Measurements from ENCODE around the gene DUS2. TPM values are rescaled to one million over a fixed set of nuclear protein-coding genes. Genes with fewer than 3 reads are reported as not detected.

DUS2 gene
- total and polyA plus RNA-seq, 4 donors = 6.9 to 10.7 (median 7.9) TPM

GRCh38 chr16:68082629-68083238 lies 59.6 kb downstream of the DUS2 start (continued):
- no peak for TF ChIP-seq SP1 (IDR thresholded peaks at IDR 0.05)

DNA sequence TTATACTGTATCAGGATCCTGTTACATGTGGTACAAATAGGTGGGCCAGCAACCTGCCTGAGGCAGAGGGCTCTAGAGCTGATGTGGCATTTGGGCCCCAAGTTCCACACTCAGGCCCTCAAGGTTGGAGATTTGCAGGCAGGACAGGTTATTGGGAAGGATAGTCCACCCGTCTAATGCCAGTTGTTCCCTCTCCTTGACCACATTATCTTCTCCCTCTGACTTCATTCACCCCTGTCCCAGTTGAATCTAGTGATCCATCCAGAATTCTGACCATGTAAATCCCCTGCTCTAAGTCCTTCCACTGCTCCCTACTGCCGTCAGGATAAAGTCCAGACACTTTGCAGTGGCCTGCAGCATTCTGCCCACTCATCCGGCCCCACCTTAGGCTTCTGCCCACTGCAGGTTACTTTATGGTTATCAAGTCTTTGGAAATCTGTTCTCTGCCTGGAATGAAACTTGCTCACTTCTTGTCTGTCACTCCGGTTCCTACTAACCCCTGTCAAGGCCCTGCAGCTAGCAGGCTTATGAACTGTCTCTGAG lies 60.2 kb downstream of the DUS2 start:
- Histone ChIP-seq H3K4me3 (ENCODE audit: low read depth in 1 of 3, low read length in 3 of 3) (no peak overlapping the region), H3K9ac (ENCODE audit: low read depth in 1 of 2, low read length in 2 of 2) (no peak overlapping the region), H3K36me3 (ENCODE audit: control insufficient read depth in 4 of 4, insufficient read depth in 3 of 4, low read depth in 1 of 4, low read length in 3 of 4) (no peaks in the 10 kb centered on the region), H3K9me3 (ENCODE audit: control insufficient read depth in 4 of 4, low read length in 3 of 4) (no peaks in the 10 kb centered on the region), H3K27me3 (ENCODE audit: control insufficient read depth in 4 of 4, insufficient read depth in 4 of 4, low read length in 3 of 4) (no peaks in the 10 kb centered on the region), H3K27ac (ENCODE audit: low read depth in 1 of 2, low read length in 2 of 2) (peak overlapping the region in 1 of 2 donors; percentile 100), H3K4me1 (ENCODE audit: control insufficient read depth in 4 of 4, insufficient read depth in 4 of 4, low read length in 3 of 4) (peaks cover 24 to 69% (median 48%) of the 10 kb centered on the region in 4 donors)
- WGBS = 94% methylated on average over 4 of the region's 4 CpGs
- TF ChIP-seq CTCF (IDR thresholded peaks at IDR 0.05; ENCODE audit: low read depth, low read length, missing input control) (no peak), FOXA2 (IDR thresholded peaks at IDR 0.05) (no peak), RAD21 (IDR thresholded peaks at IDR 0.05) (no peak), ATF3 (IDR thresholded peaks at IDR 0.05) (no peak), TAF1 (conservative IDR thresholded peaks at IDR 0.05) (no peak), GABPA (IDR thresholded peaks at IDR 0.05 in 1 of 2, conservative IDR thresholded peaks at IDR 0.05 in 1 of 2) (no peak), FOXA1 (IDR thresholded peaks at IDR 0.05) (no peak), MAX (IDR thresholded peaks at IDR 0.05) (no peak), YY1 (IDR thresholded peaks at IDR 0.05) (no peak), EGR1 (IDR thresholded peaks at IDR 0.05; ENCODE audit: low read depth in 2 of 2) (no peak), REST (IDR thresholded peaks at IDR 0.05) (no peak), JUND (IDR thresholded peaks at IDR 0.05) (no peak), HNF4A (conservative IDR thresholded peaks at IDR 0.05) (no peak), RXRA (IDR thresholded peaks at IDR 0.05) (no peak)
- DNase-seq (ENCODE audit: low spot score) = no peak
